Upper lobe of left lung (tissue), 4 donors: ENCODE measurements around the gene OBSCN.

Experiments
- CTCF ChIP-seq, 6 experiments: fragments of 450-650 bp in 4 of 6; fragments of 200-600 bp in 2 of 6; sonication (generic) in 2 of 6; IDR thresholded peaks; one replicate each; pipeline ENCODE4 v1.5.1; 2016 to 2019; ENCODE audit warnings: antibody characterized with exemption in 6 of 6
- EP300 ChIP-seq, 4 donors: sonication (generic); formaldehyde crosslinking; IDR thresholded peaks; one replicate each; pipeline ENCODE4 v1.5.1; 2017; ENCODE audit warnings: antibody characterized with exemption in 4 of 4, control low read depth in 2 of 4
- POLR2A ChIP-seq, 4 donors: fragments of 450-650 bp; IDR thresholded peaks; one replicate each; pipeline ENCODE4 v1.5.1; 2016 to 2017; ENCODE audit warnings: antibody characterized with exemption in 4 of 4, mild to moderate bottlenecking in 2 of 4

- TF ChIP-seq POLR2A (IDR thresholded peaks at IDR 0.05) (no peak), CTCF (IDR thresholded peaks at IDR 0.05) (no peak), EP300 (IDR thresholded peaks at IDR 0.05) (no peak)
These were observed 85.5 kb downstream of the OBSCN start for GRCh38 chr1:228293393-228293792.
